Measurements from ENCODE around the gene OR7G2.

DNA sequence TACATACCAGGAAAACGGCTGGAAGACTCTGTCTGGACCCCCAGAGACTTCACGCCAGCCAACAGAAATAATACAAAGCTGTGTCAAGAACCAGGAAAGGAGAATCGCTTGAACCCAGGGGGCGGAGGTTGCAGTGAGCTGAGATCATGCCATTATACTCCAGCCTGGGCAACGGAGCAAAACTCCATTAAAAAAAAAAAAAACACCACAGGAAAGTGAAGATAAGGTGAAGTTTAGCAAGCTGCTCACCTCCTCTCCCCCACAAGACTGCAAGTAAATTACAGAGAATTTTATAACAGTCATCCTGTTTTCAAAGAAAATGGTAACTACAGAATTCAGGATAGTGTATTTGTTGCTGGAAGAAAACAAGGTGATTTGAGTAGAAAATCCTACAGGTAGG lies 9.3 kb upstream of the OR7G2 start:
- TF ChIP-seq, protein P1, sequence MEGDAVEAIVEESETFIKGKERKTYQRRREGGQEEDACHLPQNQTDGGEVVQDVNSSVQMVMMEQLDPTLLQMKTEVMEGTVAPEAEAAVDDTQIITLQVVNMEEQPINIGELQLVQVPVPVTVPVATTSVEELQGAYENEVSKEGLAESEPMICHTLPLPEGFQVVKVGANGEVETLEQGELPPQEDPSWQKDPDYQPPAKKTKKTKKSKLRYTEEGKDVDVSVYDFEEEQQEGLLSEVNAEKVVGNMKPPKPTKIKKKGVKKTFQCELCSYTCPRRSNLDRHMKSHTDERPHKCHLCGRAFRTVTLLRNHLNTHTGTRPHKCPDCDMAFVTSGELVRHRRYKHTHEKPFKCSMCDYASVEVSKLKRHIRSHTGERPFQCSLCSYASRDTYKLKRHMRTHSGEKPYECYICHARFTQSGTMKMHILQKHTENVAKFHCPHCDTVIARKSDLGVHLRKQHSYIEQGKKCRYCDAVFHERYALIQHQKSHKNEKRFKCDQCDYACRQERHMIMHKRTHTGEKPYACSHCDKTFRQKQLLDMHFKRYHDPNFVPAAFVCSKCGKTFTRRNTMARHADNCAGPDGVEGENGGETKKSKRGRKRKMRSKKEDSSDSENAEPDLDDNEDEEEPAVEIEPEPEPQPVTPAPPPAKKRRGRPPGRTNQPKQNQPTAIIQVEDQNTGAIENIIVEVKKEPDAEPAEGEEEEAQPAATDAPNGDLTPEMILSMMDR (IDR thresholded peaks at IDR 0.05), result no peak
- no peak for TF ChIP-seq POLR2A (IDR thresholded peaks at IDR 0.05)
